Inflammatory macrophage treated with lipopolysaccharide for 1 hour (primary cell): Measurements from ENCODE around the gene SMARCAL1.
A peak's percentile ranks its signal among the peaks of the same experiment; 100 is the strongest.

Experiments
- DNase-seq, 2 donors: peaks; one replicate each; pipeline ENCODE4 v3.0.0-alpha.2; 2020 to 2022

SMARCAL1 gene

DNA sequence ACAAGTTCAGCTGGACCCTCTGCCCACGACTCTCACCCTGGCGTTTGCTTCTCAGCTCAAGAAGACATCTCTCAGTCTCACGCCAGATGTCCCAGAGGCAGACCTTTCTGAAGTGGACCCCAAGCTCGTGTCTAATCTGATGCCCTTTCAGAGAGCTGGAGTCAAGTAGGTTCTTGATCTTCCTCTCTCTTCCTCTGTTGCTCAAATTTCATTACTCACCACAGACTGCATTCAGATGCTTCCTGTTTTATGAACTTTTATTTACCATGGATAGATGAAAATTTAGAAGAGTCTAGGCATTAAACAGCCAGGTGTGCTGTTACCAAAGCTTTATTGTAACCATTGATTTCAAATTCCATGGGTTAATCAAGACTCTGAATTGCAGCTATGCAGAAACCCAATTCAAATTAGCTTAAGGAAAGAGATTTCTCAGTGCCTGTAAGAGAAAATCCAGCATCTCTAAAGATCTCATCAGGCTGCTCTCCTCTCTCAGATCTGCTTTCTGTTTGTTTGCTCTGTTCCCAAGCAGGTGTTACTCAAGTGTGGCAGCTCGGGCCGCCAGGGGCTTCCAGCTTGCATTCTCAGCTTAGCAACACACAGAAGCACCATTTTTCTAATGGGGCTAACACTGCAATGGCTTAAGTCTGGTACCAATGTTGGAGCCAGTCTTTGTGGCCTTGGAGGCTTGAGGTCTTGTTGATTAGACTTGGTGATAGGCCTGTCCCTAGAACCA lies 16.5 kb downstream of the SMARCAL1 start:
- DNase-seq = peak; percentile 36 to 45

DNA sequence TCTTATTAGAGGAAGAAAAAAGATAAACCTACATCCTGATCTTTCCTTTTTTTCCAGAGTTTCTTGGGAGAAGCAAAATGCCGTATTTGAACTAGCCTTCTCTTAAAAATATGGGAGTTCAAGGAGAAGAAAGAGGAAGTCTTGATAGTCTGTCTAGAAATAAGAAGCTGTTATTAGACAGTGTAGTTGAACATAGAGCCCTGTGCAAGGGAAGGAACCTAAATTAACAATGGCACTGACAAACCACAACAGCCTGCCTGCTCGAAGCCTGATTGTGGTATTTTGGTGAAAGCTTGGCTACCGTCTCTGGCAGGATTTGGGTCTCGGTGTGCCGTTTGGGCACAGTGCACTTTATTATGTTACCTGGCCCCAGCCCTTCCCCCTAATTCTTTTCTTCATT lies 17.1 kb downstream of the SMARCAL1 start:
- DNase-seq = no peak

- DNase-seq = no peak
These were observed 18.7 kb downstream of the SMARCAL1 start for GRCh38 chr2:216430811-216431530.

- DNase-seq = no peak
These were observed 19.2 kb downstream of the SMARCAL1 start for GRCh38 chr2:216431531-216431856.

- DNase-seq = no peak
These were observed 24.1 kb downstream of the SMARCAL1 start for GRCh38 chr2:216436383-216436782.

DNA sequence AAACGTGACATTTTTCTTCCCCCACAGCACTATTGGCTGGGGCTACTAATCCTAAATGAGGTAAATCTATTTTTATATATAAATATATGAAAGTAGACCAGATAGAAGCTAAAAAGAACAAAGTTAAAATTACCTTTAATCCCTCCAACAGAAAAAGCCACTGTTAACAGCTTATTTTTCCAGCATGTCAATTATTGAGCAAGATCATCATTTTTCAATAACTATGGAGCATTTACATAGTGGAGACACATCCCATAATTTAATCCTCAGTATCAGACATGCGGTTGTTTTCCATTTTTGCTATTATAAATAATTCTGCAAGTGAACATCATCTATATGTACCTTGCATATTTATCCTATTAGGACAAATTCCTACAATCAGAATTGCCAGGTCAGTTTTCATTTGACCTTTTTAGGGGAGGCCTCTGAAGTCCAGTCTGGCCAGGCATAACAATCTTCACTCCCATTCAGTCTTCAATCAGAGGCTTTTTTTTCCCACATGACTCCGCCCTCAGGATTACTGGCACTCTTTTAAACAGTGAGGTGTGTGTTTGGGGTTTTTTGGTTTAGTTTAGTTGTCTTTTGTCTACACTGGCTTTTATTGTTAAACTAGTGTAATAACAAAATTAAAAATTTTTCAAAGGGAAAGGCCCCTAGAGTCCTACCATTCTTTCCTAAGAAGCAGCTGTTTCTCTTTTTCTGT lies 29.2 kb downstream of the SMARCAL1 start:
- DNase-seq = no peak

- no peak for DNase-seq
These were observed 33.2 kb downstream of the SMARCAL1 start for GRCh38 chr2:216445501-216445900.

DNA sequence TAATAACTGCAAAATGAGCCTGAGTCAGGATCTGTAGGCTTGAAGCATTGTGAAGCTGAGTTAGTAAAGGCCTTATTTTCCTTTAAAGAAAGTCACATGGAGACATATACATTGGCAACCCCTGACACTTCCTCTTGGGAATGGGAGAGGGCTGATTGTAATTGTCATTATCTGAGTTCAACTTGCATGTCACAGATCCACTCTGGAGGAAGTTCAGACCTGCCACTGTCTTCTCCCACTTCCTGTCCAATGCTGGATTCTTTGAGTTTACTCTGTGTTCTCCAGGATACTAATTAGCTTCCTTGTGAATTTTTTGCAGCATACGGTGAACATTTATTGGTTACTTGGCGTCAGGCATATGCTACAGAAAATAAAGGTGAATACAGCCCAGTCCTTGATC lies 34.1 kb downstream of the SMARCAL1 start:
- DNase-seq = no peak

- no peak for DNase-seq
These were observed 35.0 kb downstream of the SMARCAL1 start for GRCh38 chr2:216447293-216447692.

GRCh38 chr2:216448829-216449228 lies 36.5 kb downstream of the SMARCAL1 start:
- DNase-seq = no peak

DNA sequence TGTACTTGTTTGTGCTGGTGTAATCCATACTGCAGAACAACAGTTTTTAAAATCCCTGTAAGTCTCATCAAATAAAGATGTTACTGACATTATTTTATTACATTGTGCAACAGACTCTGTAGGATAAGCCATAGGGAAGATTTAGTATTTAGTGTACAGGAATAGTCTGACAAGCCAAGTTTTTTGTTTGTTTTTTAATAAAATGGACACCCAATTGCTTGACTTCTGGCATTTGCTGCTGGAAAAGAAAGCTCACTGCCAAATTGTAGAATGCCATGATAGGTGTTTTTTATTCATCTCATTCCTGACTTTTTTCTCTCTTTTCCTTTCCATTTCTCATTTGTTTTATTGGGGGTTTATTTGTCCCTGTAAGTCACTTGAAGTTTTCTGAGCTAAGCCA lies 38.1 kb downstream of the SMARCAL1 start:
- no peak for DNase-seq

GRCh38 chr2:216450784-216451183 lies 38.5 kb downstream of the SMARCAL1 start:
- no peak for DNase-seq

DNA sequence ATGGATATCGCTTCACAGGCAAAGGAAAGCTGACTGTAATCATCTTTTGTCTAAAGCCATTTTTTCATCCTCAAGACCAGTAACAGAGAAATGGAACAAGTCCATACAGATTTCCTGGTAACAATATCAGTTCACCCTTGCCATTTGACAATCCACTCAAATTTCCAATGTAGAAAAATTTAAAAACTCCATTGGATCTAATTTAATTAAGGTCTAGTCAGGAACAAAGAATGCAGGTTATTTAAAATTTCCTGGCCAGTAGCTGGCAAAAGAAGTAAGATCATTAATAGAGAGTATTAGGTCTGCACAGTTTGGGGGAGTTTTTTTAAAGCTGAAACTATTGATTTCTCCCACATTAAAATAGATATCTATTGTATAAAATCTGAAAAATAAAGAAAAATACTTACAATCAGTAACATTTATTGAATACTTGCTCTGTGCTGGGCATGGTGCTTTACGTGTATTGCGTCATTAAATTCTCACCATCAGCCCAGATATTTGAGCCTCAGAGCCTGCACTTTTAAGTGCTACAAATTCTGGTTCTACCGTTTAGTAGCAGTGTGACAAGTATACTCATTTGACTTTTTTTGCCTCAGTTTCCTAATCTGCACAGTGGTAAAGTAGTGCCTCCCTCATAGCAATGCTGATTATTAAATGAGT lies 41.8 kb downstream of the SMARCAL1 start:
- no peak for DNase-seq

DNA sequence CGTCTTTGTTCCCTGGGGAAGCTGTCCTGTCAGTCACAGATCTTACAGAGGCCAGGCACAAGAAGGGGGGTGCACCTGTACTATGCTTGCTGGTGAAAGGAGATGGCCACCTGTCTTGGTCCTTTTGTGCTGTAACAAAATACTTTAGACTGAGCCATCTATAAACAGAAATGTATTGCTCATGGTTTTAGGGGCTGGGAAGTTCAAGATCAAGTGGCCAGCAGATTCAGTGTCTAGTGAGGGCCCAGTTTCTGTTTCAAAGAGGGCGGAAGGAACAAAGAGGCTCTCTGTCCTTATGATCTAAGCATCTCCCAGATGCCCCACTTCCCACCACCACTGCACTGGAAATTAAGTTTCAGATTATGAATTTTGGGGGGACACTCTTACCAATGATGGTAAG lies 50.9 kb downstream of the SMARCAL1 start:
- DNase-seq = no peak

DNA sequence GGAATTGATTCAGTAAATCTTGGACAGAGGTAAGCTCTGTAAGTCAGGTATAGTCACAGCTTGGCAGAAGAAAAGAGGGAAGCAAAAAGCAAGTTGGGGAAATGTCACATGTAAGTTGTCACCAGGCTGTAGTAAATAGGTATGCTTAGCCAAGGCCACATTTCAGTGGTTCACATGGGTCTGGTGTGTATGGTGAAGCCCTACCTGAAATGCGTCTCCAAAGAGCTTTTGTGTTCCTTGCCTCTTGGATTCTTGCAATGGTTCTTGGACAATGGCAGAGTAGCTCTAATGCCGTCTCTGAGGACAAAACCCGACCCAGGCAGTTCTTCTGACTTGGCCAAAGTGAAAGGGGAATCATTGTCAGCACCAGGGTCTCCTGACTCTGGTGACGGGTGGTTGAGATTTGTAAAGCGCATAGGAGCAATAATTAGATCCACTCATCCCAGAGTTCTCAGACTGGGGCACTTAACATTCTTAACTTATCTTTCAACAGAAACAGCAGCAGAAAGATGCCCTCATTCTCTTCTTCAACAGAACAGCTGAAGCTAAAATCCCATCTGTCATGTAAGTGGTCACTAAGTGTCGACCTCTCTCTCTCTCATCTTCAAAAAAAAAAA lies 51.9 kb downstream of the SMARCAL1 start:
- no peak for DNase-seq

GRCh38 chr2:216465579-216466195 lies 53.4 kb downstream of the SMARCAL1 start:
- DNase-seq = no peak

GRCh38 chr2:216467845-216468244 lies 55.6 kb downstream of the SMARCAL1 start:
- DNase-seq = no peak

DNA sequence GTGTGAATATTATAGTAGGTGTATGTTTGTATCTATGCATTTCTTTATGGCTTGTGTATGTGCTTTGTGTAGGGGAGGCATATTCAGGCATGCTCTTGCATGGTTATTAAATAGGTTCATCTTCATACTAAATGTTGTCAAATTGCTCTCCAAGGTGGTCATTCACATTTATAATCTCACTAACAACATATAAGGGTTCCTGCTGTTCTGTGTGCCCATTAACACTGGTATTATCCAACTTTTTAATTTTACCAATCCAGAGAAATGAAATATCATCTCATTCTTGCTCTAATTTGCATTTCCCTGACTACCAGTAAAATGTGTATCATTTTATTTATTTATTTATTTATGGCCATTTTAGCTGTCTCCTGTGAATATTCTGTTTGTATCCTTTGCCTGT lies 57.4 kb downstream of the SMARCAL1 start:
- DNase-seq = no peak

- no peak for DNase-seq
These were observed 60.9 kb downstream of the SMARCAL1 start for GRCh38 chr2:216473187-216473586.

DNA sequence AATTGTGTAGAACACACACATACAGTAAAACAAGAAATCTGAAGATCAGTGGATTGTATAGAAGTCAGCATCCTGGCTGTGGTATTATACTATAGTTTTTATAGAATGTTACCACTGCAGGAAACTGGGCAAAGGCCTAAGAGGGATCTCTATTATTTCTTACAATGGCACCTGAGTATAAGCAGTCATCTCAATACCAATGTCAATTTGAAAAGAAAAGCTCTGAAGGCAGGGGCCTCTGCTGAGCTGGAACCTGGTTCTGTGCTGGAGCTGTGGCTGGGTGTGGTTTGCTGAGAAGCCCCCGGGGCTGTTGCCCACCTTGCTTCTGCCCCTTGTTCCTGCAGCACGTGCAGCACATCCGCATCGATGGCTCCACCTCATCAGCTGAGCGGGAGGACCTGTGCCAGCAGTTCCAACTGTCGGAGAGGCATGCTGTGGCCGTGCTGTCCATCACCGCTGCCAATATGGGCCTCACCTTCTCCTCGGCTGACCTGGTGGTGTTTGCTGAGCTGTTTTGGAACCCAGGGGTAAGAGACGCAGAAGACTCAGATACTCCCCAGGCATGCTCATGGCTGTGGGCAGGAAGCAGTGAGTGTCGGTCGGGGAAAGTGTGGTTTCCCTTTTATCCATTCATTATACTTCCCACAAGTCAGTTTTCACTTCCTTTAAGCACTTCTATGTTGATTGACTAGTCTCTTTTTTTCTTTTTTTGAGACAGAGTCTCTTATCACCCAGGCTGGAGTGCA lies 62.8 kb downstream of the SMARCAL1 start:
- peak; percentile 56 to 72 for DNase-seq

GRCh38 chr2:216475767-216476166 lies 63.5 kb downstream of the SMARCAL1 start:
- no peak for DNase-seq
